Activated CD8-positive, alpha-beta memory T cell treated with anti-CD3 and anti-CD28 coated beads for 4 hours (primary cell): Measurements from ENCODE around the gene GALNT2.

Source experiments
- DNase-seq, 2 donors: peaks; one replicate each; pipeline ENCODE4 v3.0.0-alpha.2; 2020; ENCODE audit warnings: low read depth in 2 of 2

The GALNT2 gene

DNA sequence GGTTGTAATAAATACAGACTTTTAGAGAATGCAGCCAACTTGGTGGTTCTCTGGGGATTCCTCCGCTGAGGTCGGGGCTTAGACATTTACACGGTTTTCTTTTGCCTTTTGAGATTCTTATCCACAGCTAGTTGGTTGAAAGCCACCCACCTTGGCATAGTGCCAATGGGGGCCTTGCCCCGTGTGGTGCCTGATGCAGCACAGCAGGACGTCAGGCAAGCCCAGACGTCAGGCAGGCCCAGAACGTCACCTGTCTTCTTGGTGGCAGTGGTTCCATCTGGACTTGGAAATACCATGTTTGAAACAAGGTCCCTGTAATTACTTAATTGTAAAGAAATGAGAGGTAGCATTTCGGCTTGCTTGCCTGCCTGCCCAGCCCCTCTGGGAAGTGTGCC, 78.5 kb downstream of the GALNT2 start:
- no peak for DNase-seq

- no peak for DNase-seq
Observed at GRCh38 chr1:230145953-230146476, 79.0 kb downstream of the GALNT2 start.

- DNase-seq, result no peak
Observed at GRCh38 chr1:230146709-230147108, 79.7 kb downstream of the GALNT2 start.

- DNase-seq, result no peak
Observed at GRCh38 chr1:230147253-230148125, 80.5 kb downstream of the GALNT2 start.

DNA sequence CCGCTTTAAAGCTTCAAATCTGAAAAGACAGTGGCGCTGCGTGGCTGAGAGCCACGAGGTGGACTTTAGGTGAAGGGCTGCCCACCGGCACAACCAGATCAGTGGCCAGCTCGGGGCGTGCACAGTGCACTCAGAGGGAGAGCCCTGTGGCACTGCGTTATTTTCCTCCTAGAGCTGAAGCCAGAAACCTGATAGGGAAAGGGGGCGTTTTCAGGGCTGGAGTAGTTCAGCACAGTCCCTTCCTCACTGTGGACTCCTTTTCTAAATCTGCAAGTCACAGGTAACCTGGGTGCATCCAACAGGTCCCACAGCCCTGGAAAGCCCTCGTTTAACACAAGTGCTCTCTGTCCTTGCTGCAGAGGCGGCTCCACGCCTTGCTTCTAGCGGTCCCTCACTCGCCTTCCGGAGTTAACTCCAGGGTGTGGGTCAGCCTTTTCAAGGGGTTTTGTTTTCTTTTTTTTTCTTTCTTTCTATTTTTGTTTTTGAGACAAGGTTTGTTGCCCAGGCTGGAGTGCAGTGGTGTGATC, 81.2 kb downstream of the GALNT2 start:
- DNase-seq, result no peak

GRCh38 chr1:230148768-230149469, 81.9 kb downstream of the GALNT2 start:
- no peak for DNase-seq

GRCh38 chr1:230149751-230150584, 82.9 kb downstream of the GALNT2 start:
- no peak for DNase-seq

GRCh38 chr1:230150615-230151014, 83.6 kb downstream of the GALNT2 start:
- DNase-seq, result no peak

DNA sequence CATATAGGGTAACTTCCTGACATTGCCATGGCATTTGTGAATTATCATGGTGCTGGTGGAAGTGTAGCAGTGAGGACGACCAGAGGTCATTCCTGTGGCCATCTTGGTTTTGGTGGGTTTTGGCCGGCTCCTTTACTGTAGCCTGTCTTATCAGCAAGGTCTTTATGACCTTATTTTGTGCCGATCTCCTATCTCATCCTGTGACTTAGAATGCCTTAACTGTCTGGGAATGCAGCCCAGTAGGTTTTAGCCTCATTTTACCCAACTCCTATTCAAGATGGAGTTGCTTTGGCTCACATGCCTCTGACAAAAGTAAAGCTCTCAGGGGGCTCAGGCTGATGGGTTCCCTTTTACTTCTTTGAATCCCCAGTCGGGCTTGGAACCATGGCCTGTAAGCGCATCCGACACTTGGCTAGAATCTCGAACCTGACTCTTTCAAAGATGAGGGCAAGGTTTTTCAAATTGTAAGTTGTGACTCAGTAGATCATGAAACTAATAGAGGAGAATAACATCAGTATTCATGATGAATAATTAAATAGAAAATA, 85.0 kb downstream of the GALNT2 start:
- no peak for DNase-seq

DNA sequence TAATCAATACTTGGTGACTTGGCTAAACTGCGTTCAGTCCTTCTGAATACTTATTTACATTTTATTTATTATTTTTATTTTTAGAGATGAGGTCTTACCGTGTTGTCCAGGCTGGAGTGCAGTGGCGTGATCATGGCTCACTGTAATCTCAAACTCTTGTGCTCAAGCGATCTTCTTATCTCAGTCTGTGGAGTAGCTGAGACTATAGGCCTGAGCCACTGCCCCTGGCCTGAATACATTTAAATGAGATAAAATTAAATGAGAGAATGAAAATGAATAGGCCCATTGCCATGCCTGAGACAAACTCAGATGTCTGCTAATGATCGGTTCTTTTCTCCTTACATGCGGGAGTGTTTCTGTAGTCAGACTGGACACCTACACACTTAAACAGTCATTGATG, 86.0 kb downstream of the GALNT2 start:
- DNase-seq, result no peak

GRCh38 chr1:230153641-230154296, 86.7 kb downstream of the GALNT2 start:
- no peak for DNase-seq

GRCh38 chr1:230155021-230155420, 88.0 kb downstream of the GALNT2 start:
- no peak for DNase-seq

DNA sequence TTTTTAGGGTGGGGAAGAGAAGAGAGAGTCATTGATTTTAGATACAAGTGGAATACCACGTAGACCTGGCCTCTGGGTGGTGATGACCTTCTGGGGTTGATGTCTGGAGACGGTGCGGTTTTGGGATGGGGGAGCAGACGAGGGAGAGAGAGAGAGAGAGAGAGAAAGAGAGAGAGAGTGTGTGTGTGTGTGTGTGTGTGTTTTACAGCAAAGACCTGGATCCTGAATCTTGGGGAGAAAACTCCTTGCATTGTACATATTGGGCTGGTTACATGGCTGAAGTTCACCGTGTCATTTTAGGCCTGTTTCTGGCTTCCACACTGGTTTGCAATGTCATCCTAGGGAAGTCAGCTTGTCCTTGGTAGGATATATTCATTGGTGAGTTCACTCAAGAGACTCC, 89.0 kb downstream of the GALNT2 start:
- no peak for DNase-seq

DNA sequence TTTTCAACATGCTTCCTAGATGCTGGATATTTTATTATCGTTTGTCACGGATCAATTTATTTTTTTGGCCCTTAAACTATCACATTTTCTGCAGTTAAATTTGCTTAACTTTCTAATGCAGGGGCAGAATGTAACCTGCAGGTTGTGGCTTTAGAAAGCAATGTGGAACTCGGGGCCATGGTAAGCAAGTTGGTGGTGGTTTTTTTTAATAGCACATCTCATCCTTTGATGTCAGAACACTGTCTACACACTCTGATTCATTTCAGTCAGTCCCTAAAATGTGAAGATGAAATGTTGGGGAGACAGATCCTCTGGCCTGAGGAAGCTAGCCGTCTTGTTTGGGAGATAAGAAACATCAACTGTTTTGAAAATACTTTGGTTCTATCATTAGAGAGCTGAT, 89.5 kb downstream of the GALNT2 start:
- no peak for DNase-seq

GRCh38 chr1:230157420-230158390, 90.7 kb downstream of the GALNT2 start:
- no peak for DNase-seq

DNA sequence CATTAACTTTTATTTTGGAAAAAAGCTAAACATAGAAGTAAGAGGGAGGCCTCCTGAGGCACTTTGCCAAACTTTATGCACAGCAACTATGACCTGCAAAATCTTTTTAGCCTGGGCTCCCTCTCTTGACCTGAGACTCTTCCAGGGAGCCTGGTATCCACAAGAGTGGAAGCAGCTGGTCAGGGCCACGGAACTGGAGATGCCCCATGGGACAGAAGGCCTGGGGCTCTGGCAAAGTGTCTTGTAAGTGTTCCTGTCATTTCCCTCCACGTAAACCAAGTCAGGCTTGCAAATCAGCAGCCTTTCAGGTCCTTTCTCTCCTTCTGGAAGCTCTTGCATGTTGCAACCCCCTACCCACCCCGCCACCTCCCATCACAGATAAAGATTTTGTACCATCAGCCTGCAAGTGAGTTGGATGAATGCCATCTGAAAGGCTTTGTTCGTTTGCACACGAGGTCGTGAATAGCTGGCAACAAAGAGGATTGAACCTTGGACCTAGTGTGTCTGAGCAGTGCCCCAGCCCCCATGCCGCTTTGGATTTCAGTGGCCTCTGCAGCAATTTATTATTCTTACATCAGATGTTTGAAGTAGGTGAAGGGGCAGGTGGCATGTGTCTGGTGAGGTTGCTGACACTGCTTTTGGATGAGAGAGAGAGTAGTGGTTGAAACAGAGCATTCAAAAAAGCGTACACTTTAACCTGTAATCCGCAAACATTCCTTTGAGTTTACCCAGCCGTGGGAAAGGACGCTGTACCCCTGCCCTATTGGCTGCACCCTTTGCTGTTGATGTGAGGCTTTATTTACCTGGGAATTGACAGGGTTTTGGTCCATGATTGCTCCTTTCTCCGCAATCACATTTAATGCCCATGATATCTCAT, 91.6 kb downstream of the GALNT2 start:
- no peak for DNase-seq

GRCh38 chr1:230159580-230159979, 92.5 kb downstream of the GALNT2 start:
- DNase-seq, result no peak

- DNase-seq, result no peak
Observed at GRCh38 chr1:230160957-230161771, 94.1 kb downstream of the GALNT2 start.
